Measurements from ENCODE around the gene FOXO3. TPM values are rescaled to one million over a fixed set of nuclear protein-coding genes. Genes with fewer than 3 reads are reported as not detected.

FOXO3 gene
- total RNA-seq, 1 donor from 2014 or later, result 37.3 TPM

GRCh38 chr6:108640104-108640503, 79.4 kb downstream of the FOXO3 start:
- H3K4me3 ChIP-seq (ENCODE audit: insufficient read depth, low read depth, low read length), result no peak overlapping the region
- Mint-ChIP-seq H3K4me3 (ENCODE audit: unreplicated experiment) (no peak overlapping the region), H3K36me3 (ENCODE audit: low read depth, unreplicated experiment) (peaks cover 9% of the 10 kb centered on the region), H3K27me3 (ENCODE audit: low read depth, unreplicated experiment) (no peaks in the 10 kb centered on the region), H3K4me1 (ENCODE audit: low read depth, unreplicated experiment) (peaks cover 8% of the 10 kb centered on the region), H3K27ac (ENCODE audit: unreplicated experiment) (no peak overlapping the region), H3K9me3 (ENCODE audit: unreplicated experiment) (peaks cover 2% of the 10 kb centered on the region)
- H2AFZ ChIP-seq (ENCODE audit: low read depth, low read length), result no peak overlapping the region
- H3K9ac ChIP-seq (ENCODE audit: low read length), result no peak overlapping the region
- no peak for DNase-seq (ENCODE audit: low read depth)
- no peaks in the 10 kb centered on the region for H3K27me3 ChIP-seq (ENCODE audit: insufficient read depth, low read length)
- no peaks in the 10 kb centered on the region for H3K4me1 ChIP-seq (ENCODE audit: insufficient read depth, low read length)
- TF ChIP-seq EZH2 (IDR thresholded peaks at IDR 0.05; ENCODE audit: insufficient read depth, low read length) (no peak), CTCF (IDR thresholded peaks at IDR 0.05; ENCODE audit: insufficient read depth, low read depth, low read length) (no peak)
- no peak for FAIRE-seq
- H3K9me3 ChIP-seq (ENCODE audit: insufficient read depth, low read depth, low read length), result no peaks in the 10 kb centered on the region
- H3K36me3 ChIP-seq (ENCODE audit: insufficient read depth, low read length), result no peaks in the 10 kb centered on the region
- H4K20me1 ChIP-seq (ENCODE audit: insufficient read depth, low read length), result peaks cover 87% of the 10 kb centered on the region
- no peak overlapping the region for H3K4me2 ChIP-seq (ENCODE audit: low read length)
- H3K79me2 ChIP-seq (ENCODE audit: insufficient read depth, low read length), result peaks cover 92% of the 10 kb centered on the region
- H3K27ac ChIP-seq (ENCODE audit: low read depth, low read length), result no peak overlapping the region

- no peak overlapping the region for H3K27ac ChIP-seq (ENCODE audit: low read depth, low read length)
- H3K9me3 ChIP-seq (ENCODE audit: insufficient read depth, low read depth, low read length), result no peaks in the 10 kb centered on the region
- FAIRE-seq, result no peak
- Mint-ChIP-seq H3K27ac (ENCODE audit: unreplicated experiment) (no peak overlapping the region), H3K4me1 (ENCODE audit: low read depth, unreplicated experiment) (peaks cover 9% of the 10 kb centered on the region), H3K27me3 (ENCODE audit: low read depth, unreplicated experiment) (no peaks in the 10 kb centered on the region), H3K9me3 (ENCODE audit: unreplicated experiment) (peaks cover 2% of the 10 kb centered on the region), H3K4me3 (ENCODE audit: unreplicated experiment) (no peak overlapping the region), H3K36me3 (ENCODE audit: low read depth, unreplicated experiment) (peaks cover 15% of the 10 kb centered on the region)
- H3K4me3 ChIP-seq (ENCODE audit: insufficient read depth, low read depth, low read length), result no peak overlapping the region
- no peaks in the 10 kb centered on the region for H3K27me3 ChIP-seq (ENCODE audit: insufficient read depth, low read length)
- H2AFZ ChIP-seq (ENCODE audit: low read depth, low read length), result no peak overlapping the region
- H3K4me1 ChIP-seq (ENCODE audit: insufficient read depth, low read length), result no peaks in the 10 kb centered on the region
- peaks cover 88% of the 10 kb centered on the region for H3K79me2 ChIP-seq (ENCODE audit: insufficient read depth, low read length)
- no peak overlapping the region for H3K4me2 ChIP-seq (ENCODE audit: low read length)
- no peak overlapping the region for H3K9ac ChIP-seq (ENCODE audit: low read length)
- DNase-seq (ENCODE audit: low read depth), result no peak
- no peaks in the 10 kb centered on the region for H3K36me3 ChIP-seq (ENCODE audit: insufficient read depth, low read length)
- TF ChIP-seq EZH2 (IDR thresholded peaks at IDR 0.05; ENCODE audit: insufficient read depth, low read length) (no peak), CTCF (IDR thresholded peaks at IDR 0.05; ENCODE audit: insufficient read depth, low read depth, low read length) (no peak)
- peaks cover 75% of the 10 kb centered on the region for H4K20me1 ChIP-seq (ENCODE audit: insufficient read depth, low read length)
Measured at GRCh38 chr6:108643184-108643583, 82.5 kb downstream of the FOXO3 start.

- H3K9me3 Mint-ChIP-seq (ENCODE audit: unreplicated experiment), result peaks cover 2% of the 10 kb centered on the region
- DNase-seq (ENCODE audit: low read depth), result no peak
- TF ChIP-seq CTCF (IDR thresholded peaks at IDR 0.05; ENCODE audit: insufficient read depth, low read depth, low read length) (no peak), EZH2 (IDR thresholded peaks at IDR 0.05; ENCODE audit: insufficient read depth, low read length) (no peak)
- no peak overlapping the region for H3K27ac ChIP-seq (ENCODE audit: low read depth, low read length)
- peaks cover 9% of the 10 kb centered on the region for H3K4me1 Mint-ChIP-seq (ENCODE audit: low read depth, unreplicated experiment)
- peak overlapping the region; percentile 25 for H3K4me3 Mint-ChIP-seq (ENCODE audit: unreplicated experiment)
- no peak overlapping the region for H3K27ac Mint-ChIP-seq (ENCODE audit: unreplicated experiment)
- H3K9me3 ChIP-seq (ENCODE audit: insufficient read depth, low read depth, low read length), result no peaks in the 10 kb centered on the region
- H3K4me3 ChIP-seq (ENCODE audit: insufficient read depth, low read depth, low read length), result no peak overlapping the region
- H3K9ac ChIP-seq (ENCODE audit: low read length), result no peak overlapping the region
- no peaks in the 10 kb centered on the region for H3K27me3 ChIP-seq (ENCODE audit: insufficient read depth, low read length)
- no peaks in the 10 kb centered on the region for H3K36me3 ChIP-seq (ENCODE audit: insufficient read depth, low read length)
- FAIRE-seq, result no peak
- no peak overlapping the region for H2AFZ ChIP-seq (ENCODE audit: low read depth, low read length)
- peaks cover 85% of the 10 kb centered on the region for H3K79me2 ChIP-seq (ENCODE audit: insufficient read depth, low read length)
- H4K20me1 ChIP-seq (ENCODE audit: insufficient read depth, low read length), result peaks cover 66% of the 10 kb centered on the region
- H3K36me3 Mint-ChIP-seq (ENCODE audit: low read depth, unreplicated experiment), result peaks cover 12% of the 10 kb centered on the region
- no peaks in the 10 kb centered on the region for H3K27me3 Mint-ChIP-seq (ENCODE audit: low read depth, unreplicated experiment)
- no peak overlapping the region for H3K4me2 ChIP-seq (ENCODE audit: low read length)
- H3K4me1 ChIP-seq (ENCODE audit: insufficient read depth, low read length), result no peaks in the 10 kb centered on the region
Measured at GRCh38 chr6:108644252-108644651, 83.5 kb downstream of the FOXO3 start.
